ENCODE data around the gene SERINC4. TPM values are rescaled to one million over a fixed set of nuclear protein-coding genes. Genes with fewer than 3 reads are reported as not detected.

Gene SERINC4
- total and polyA plus RNA-seq, 10 of the 15 experiments (the other 5 are each of a cell fraction or from before 2014, with no cell fraction given), result 0.06 to 0.96 (median 0.26) TPM; not detected in 1

- TF ChIP-seq MXI1 (IDR thresholded peaks at IDR 0.05; ENCODE audit: low read depth, low read length) (no peak; the same call in 1 of the 2 replicates), BCL11A (IDR thresholded peaks at IDR 0.05; ENCODE audit: low read depth, low read length) (peak; percentile 97), SMAD5 (IDR thresholded peaks at IDR 0.05; ENCODE audit: low read depth) (no peak), STAT3 (IDR thresholded peaks at IDR 0.05; ENCODE audit: low read depth, low read length) (no peak), ZNF384 (IDR thresholded peaks at IDR 0.05; ENCODE audit: borderline replicate concordance, low read depth, low read length) (peak; percentile 93), CBX5 (IDR thresholded peaks at IDR 0.05; ENCODE audit: low read depth) (no peak), SKIL (IDR thresholded peaks at IDR 0.05; ENCODE audit: low read depth, poor library complexity, severe bottlenecking) (peak; percentile 67), NBN (IDR thresholded peaks at IDR 0.05) (peak; percentile 98), MTA3 (IDR thresholded peaks at IDR 0.05; ENCODE audit: borderline replicate concordance, low read length) (no peak; the same call in 1 of the 2 replicates), ZZZ3 (IDR thresholded peaks at IDR 0.05; ENCODE audit: control insufficient read depth, insufficient read length, low read depth) (no peak), CHD4 (IDR thresholded peaks at IDR 0.05) (no peak), RAD51 (IDR thresholded peaks at IDR 0.05) (peak; percentile 91), ZNF207 (IDR thresholded peaks at IDR 0.05; ENCODE audit: borderline replicate concordance) (peak; percentile 85; the same call in 1 of the 2 replicates), NFIC (IDR thresholded peaks at IDR 0.05; ENCODE audit: low read depth, low read length) (peak; percentile 83), EZH2 (IDR thresholded peaks at IDR 0.05; ENCODE audit: borderline replicate concordance, control insufficient read depth, low read depth, low read length) (no peak), RELB (IDR thresholded peaks at IDR 0.05; ENCODE audit: low read depth) (peak; percentile 94), SREBF1 (IDR thresholded peaks at IDR 0.05; ENCODE audit: low read length) (no peak), IRF5 (IDR thresholded peaks at IDR 0.05; ENCODE audit: borderline replicate concordance) (no peak), FOXM1 (IDR thresholded peaks at IDR 0.05; ENCODE audit: low read depth, low read length) (peak; percentile 85), ASH2L (IDR thresholded peaks at IDR 0.05; ENCODE audit: borderline replicate concordance, low read depth) (no peak), PAX5 (IDR thresholded peaks at IDR 0.05; ENCODE audit: borderline replicate concordance, low read depth, low read length) (0 out of 2 replicates have a peak, but pooled peaks have one; percentile 5), NRF1 (conservative IDR thresholded peaks at IDR 0.05; ENCODE audit: low read depth, low read length) (no peak), NR2F1 (conservative IDR thresholded peaks at IDR 0.05) (peak; percentile 95), NR2C2 (IDR thresholded peaks at IDR 0.05; ENCODE audit: borderline replicate concordance, control insufficient read depth, insufficient read length, low read depth) (no peak), RELA (IDR thresholded peaks at IDR 0.05; ENCODE audit: borderline replicate concordance, partially characterized antibody) (no peak)
- TF ChIP-seq, protein P1, sequence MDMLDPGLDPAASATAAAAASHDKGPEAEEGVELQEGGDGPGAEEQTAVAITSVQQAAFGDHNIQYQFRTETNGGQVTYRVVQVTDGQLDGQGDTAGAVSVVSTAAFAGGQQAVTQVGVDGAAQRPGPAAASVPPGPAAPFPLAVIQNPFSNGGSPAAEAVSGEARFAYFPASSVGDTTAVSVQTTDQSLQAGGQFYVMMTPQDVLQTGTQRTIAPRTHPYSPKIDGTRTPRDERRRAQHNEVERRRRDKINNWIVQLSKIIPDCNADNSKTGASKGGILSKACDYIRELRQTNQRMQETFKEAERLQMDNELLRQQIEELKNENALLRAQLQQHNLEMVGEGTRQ (IDR thresholded peaks at IDR 0.05; ENCODE audit: borderline replicate concordance, low read depth, low read length), result peak; percentile 33; the same call in 1 of the 2 replicates
Observed at GRCh38 chr15:43808960-43809678, 9.1 kb upstream of the SERINC4 start (continued).
